GM12892 (cell line): ENCODE results near the gene ELK4.

ENCODE experiments used
- DNase-seq: peaks from one replicate; pipeline ENCODE4 v3.0.0; 2011; ENCODE audit not compliant: insufficient read length
- FAIRE-seq: peaks from 2 replicates; lab custom pipeline; 2011; peaks lifted over from hg19 to GRCh38; lab: Jason Lieb, UNC
- POLR2A ChIP-seq: IDR thresholded peaks from 2 replicates; pipeline ENCODE4 v1.6.1; 2011; ENCODE audit warnings: low read depth, low read length, control low read depth
- POLR2AphosphoS5 ChIP-seq: IDR thresholded peaks from 2 replicates; pipeline ENCODE4 v1.6.1; 2011; ENCODE audit warnings: low read depth, low read length, control low read depth
- TAF1 ChIP-seq: IDR thresholded peaks from 2 replicates; pipeline ENCODE4 v1.6.1; 2011; ENCODE audit warnings: low read depth, mild to moderate bottlenecking, control low read depth, low read length, borderline replicate concordance

The ELK4 gene

GRCh38 chr1:205563927-205564441 lies 67.8 kb downstream of the ELK4 start:
- FAIRE-seq, result no peak
- TF ChIP-seq TAF1, result no peak
- TF ChIP-seq POLR2AphosphoS5, result no peak
- no peak for TF ChIP-seq POLR2A

GRCh38 chr1:205561501-205562203 lies 70.2 kb downstream of the ELK4 start:
- FAIRE-seq (no peak), DNase-seq (no peak)
- no peak for TF ChIP-seq TAF1
- no peak for TF ChIP-seq POLR2AphosphoS5
- TF ChIP-seq POLR2A, result no peak

More at GRCh38 chr1:205563927-205564441, 67.8 kb downstream of the ELK4 start:
- no peak for DNase-seq
